GM12878 (cell line): Measurements from ENCODE around the gene SPI1. TPM values are rescaled to one million over a fixed set of nuclear protein-coding genes. Genes with fewer than 3 reads are reported as not detected.

Source experiments
- ATF7 ChIP-seq: fragments of 450-650 bp; IDR thresholded peaks from 2 replicates; pipeline ENCODE4 v1.6.1; 2016; ENCODE audit warnings: low read depth, mild to moderate bottlenecking
- EP300 ChIP-seq, 2 experiments: fragments of 150-350 bp in 1 of 2; IDR thresholded peaks; 2 replicates each; pipeline ENCODE4 v1.6.1; 2011 to 2012; ENCODE audit warnings: low read depth in 2 of 2, low read length in 2 of 2, borderline replicate concordance in 1 of 2, improper control_type of control experiment in 1 of 2, inconsistent platforms in 1 of 2; ENCODE audit not compliant: control insufficient read depth in 1 of 2
- GABPA ChIP-seq: IDR thresholded peaks from 2 replicates; pipeline ENCODE4 v1.6.1; 2014; ENCODE audit warnings: antibody characterized with exemption, low read depth, mild to moderate bottlenecking, inconsistent platforms
- HDAC6 ChIP-seq: fragments of 200-600 bp; sonication (generic); IDR thresholded peaks from one replicate; pipeline ENCODE4 v1.8.0; 2017; ENCODE audit warnings: antibody characterized with exemption; ENCODE audit not compliant: unreplicated experiment
- IKZF2 ChIP-seq, 2 experiments: fragments of 450-650 bp; IDR thresholded peaks; 2 replicates each; pipeline ENCODE4 v1.6.1; 2017; ENCODE audit warnings: mild to moderate bottlenecking in 2 of 2, moderate library complexity in 2 of 2
- IRF4 ChIP-seq: IDR thresholded peaks from 2 replicates; pipeline ENCODE4 v1.6.1; 2011; ENCODE audit warnings: low read depth, low read length
- MEF2A ChIP-seq: IDR thresholded peaks from 2 replicates; pipeline ENCODE4 v1.6.1; 2011; ENCODE audit warnings: low read depth, mild to moderate bottlenecking, low read length, moderate library complexity; ENCODE audit not compliant: insufficient read depth
- MEF2B ChIP-seq: fragments of 450-650 bp; IDR thresholded peaks from 2 replicates; pipeline ENCODE4 v1.6.1; 2018; ENCODE audit warnings: mild to moderate bottlenecking, moderate library complexity; ENCODE audit not compliant: partially characterized antibody, poor library complexity, severe bottlenecking
- MTA2 ChIP-seq: fragments of 450-650 bp; IDR thresholded peaks from 2 replicates; pipeline ENCODE4 v1.6.1; 2016; ENCODE audit warnings: low read depth, mild to moderate bottlenecking, moderate library complexity
- MTA3 ChIP-seq: IDR thresholded peaks from 2 replicates; pipeline ENCODE4 v1.6.1; 2012; ENCODE audit warnings: low read length, inconsistent platforms, borderline replicate concordance
- MXI1 ChIP-seq: fragments of 150-350 bp; IDR thresholded peaks from 2 replicates; pipeline ENCODE4 v1.6.1; 2011; ENCODE audit warnings: low read depth, mild to moderate bottlenecking, inconsistent platforms, low read length, improper control_type of control experiment
- NR2C2 ChIP-seq: IDR thresholded peaks from 2 replicates; pipeline ENCODE4 v1.6.1; 2011; ENCODE audit warnings: borderline replicate concordance, low read depth; ENCODE audit not compliant: control insufficient read depth, insufficient read length
- PAX8 ChIP-seq: fragments of 450-650 bp; IDR thresholded peaks from 2 replicates; pipeline ENCODE4 v1.6.1; 2017; ENCODE audit warnings: mild to moderate bottlenecking, moderate library complexity
- RB1 ChIP-seq: fragments of 450-650 bp; formaldehyde crosslinking; IDR thresholded peaks from 2 replicates; pipeline ENCODE4 v1.6.1; 2017; ENCODE audit warnings: mild to moderate bottlenecking, borderline replicate concordance
- RBBP5 ChIP-seq: fragments of 200-600 bp; sonication (generic); conservative IDR thresholded peaks from 2 replicates; pipeline ENCODE4 v1.6.1; 2016
- RCOR1 ChIP-seq: conservative IDR thresholded peaks from 2 replicates; pipeline ENCODE4 v1.6.1; 2012; ENCODE audit warnings: low read depth, low read length, improper control_type of control experiment
- SIN3A ChIP-seq: IDR thresholded peaks from 2 replicates; pipeline ENCODE4 v1.6.1; 2012; ENCODE audit warnings: low read depth, low read length, improper control_type of control experiment
- SIX5 ChIP-seq: IDR thresholded peaks from 2 replicates; pipeline ENCODE4 v1.6.1; 2011; ENCODE audit warnings: mild to moderate bottlenecking, low read depth, low read length, moderate library complexity; ENCODE audit not compliant: severe bottlenecking
- SMAD1 ChIP-seq: fragments of 450-650 bp; IDR thresholded peaks from 2 replicates; pipeline ENCODE4 v1.6.1; 2018; ENCODE audit warnings: mild to moderate bottlenecking, low read depth; ENCODE audit not compliant: partially characterized antibody
- SREBF1 ChIP-seq: IDR thresholded peaks from 2 replicates; pipeline ENCODE4 v1.6.1; 2012; ENCODE audit warnings: mild to moderate bottlenecking, low read length
- SRF ChIP-seq, 2 experiments: IDR thresholded peaks; 2 replicates each; pipeline ENCODE4 v1.6.1; 2011; ENCODE audit warnings: low read depth in 2 of 2, low read length in 2 of 2, mild to moderate bottlenecking in 1 of 2, moderate library complexity in 1 of 2
- ZSCAN29 ChIP-seq: fragments of 450-650 bp; IDR thresholded peaks from 2 replicates; pipeline ENCODE4 v1.6.1; 2017; ENCODE audit warnings: mild to moderate bottlenecking, moderate library complexity
- polyA plus RNA-seq, 11 experiments: library from polyadenylated mRNA; depleted of rRNA in 4 of 11; unstranded in 6 of 11; stranded (reverse) in 5 of 11; fragments of >200 nt; fragmentation: Nextera tagmentation in 4 of 11; fragmentation: Illumina TruSeq in 1 of 11; extraction: Ambion mirVana in 4 of 11; extraction: Trizol in 1 of 11; gene quantifications; 1 replicate in 1 of 11; 2 replicates in 10 of 11; pipeline versions ENCODE4 v1.2.1 to v1.2.3, GENCODE V29; 2011 to 2016; ENCODE audit warnings: inconsistent platforms in 2 of 11, missing spikeins in 2 of 11, low read depth in 1 of 11
- total RNA-seq, 4 experiments: library from RNA; depleted of rRNA in 3 of 4; stranded (reverse); fragments of >200 nt in 3 of 4; fragmentation: Illumina TruSeq in 1 of 4; extraction: Trizol in 1 of 4; gene quantifications; 2 replicates each; pipeline versions ENCODE4 v1.2.1 to v1.2.3, GENCODE V29; 2013 to 2021
- TF ChIP-seq, protein P1 (sequence below): IDR thresholded peaks from 2 replicates; pipeline ENCODE4 v1.6.1; 2012; ENCODE audit warnings: low read depth, low read length, improper control_type of control experiment
- TF ChIP-seq, protein P2 (sequence below): fragments of 450-650 bp; IDR thresholded peaks from 2 replicates; pipeline ENCODE4 v1.6.1; 2017; ENCODE audit warnings: mild to moderate bottlenecking, low read depth, inconsistent platforms; ENCODE audit not compliant: poor library complexity, severe bottlenecking
- TF ChIP-seq, protein P3 (sequence below): IDR thresholded peaks from 2 replicates; pipeline ENCODE4 v1.6.1; 2011; ENCODE audit warnings: low read depth, mild to moderate bottlenecking, low read length, moderate library complexity, borderline replicate concordance; ENCODE audit errors: extremely low read depth
- TF ChIP-seq, protein P4 (sequence below): fragments of 150-350 bp; IDR thresholded peaks from 2 replicates; pipeline ENCODE4 v1.6.1; 2014; ENCODE audit warnings: mild to moderate bottlenecking, low read depth, low read length

SPI1 gene
- total and polyA plus RNA-seq, 10 of the 15 experiments (the other 5 are each of a cell fraction or from before 2014, with no cell fraction given), result 0.05 to 31.1 (median 9.7) TPM

DNA sequence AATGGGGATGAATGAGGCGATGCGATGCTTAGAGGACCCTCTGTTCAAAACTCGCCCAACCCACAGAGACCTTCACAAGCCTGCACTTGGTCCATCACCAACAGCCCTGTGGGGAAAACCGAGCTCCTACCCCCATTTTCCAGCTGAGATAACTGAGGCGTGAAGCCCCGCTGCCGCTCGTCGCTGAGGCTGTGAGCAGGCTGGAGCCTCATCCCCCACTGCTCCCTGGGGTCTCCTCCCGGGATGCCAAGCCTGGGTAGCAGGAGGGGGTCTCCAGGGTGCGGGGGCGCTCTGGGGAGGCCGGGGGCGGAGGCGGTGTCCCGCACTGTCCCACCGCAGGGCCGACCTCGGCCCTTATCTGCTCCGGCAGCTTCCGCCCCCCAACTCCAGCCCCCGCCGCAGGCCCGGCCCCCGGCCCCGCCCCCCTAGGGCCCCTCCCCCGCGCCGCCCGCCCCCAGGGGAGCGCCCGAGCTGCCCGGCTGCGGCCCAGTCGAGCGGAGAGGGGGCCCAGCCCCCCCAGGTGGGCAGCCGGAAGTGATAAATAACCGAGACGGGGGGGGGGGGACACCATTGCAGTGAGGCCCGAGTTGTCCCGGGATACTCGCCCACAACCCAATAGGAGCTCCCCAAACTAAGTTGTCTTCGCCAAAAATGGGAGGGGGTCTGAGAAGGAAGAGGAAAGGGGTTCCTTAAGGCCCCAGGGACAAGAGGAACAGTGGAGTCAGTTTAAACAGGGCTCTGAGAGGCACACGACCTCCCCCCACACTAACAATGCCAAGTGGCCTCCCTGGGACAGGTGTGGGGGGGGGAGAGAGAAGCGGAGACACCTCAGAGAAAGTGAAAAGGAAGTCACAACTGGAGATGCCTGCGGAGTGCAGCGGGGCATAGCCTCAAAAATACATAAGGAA lies 21.8 kb upstream of the SPI1 start (continued):
- peak; percentile 46; the same call in 1 of the 2 replicates for TF ChIP-seq ATF7
- no peak for TF ChIP-seq RCOR1
- no peak for TF ChIP-seq MXI1
- TF ChIP-seq EP300 (IDR thresholded peaks at IDR 0.05; ENCODE audit: borderline replicate concordance in 1 of 2, control insufficient read depth in 1 of 2, low read depth in 2 of 2, low read length in 2 of 2), result no peak
- TF ChIP-seq, protein P1, sequence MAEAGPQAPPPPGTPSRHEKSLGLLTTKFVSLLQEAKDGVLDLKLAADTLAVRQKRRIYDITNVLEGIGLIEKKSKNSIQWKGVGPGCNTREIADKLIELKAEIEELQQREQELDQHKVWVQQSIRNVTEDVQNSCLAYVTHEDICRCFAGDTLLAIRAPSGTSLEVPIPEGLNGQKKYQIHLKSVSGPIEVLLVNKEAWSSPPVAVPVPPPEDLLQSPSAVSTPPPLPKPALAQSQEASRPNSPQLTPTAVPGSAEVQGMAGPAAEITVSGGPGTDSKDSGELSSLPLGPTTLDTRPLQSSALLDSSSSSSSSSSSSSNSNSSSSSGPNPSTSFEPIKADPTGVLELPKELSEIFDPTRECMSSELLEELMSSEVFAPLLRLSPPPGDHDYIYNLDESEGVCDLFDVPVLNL, result no peak
- TF ChIP-seq MTA3, result no peak
- TF ChIP-seq SIX5, result no peak
- no peak for TF ChIP-seq SIN3A
- TF ChIP-seq SMAD1, result no peak
- TF ChIP-seq PAX8, result no peak
- TF ChIP-seq GABPA, result 0 out of 2 replicates have a peak, but pooled peaks have one; percentile 18
- TF ChIP-seq ZSCAN29, result no peak
- TF ChIP-seq NR2C2, result no peak
- TF ChIP-seq RBBP5, result no peak
- TF ChIP-seq MEF2B, result peak; percentile 63
- TF ChIP-seq SREBF1, result no peak
- no peak for TF ChIP-seq RB1
- no peak for TF ChIP-seq IRF4
- peak; percentile 59 to 66 for TF ChIP-seq IKZF2 (IDR thresholded peaks at IDR 0.05)
- no peak for TF ChIP-seq HDAC6
- TF ChIP-seq, protein P2, sequence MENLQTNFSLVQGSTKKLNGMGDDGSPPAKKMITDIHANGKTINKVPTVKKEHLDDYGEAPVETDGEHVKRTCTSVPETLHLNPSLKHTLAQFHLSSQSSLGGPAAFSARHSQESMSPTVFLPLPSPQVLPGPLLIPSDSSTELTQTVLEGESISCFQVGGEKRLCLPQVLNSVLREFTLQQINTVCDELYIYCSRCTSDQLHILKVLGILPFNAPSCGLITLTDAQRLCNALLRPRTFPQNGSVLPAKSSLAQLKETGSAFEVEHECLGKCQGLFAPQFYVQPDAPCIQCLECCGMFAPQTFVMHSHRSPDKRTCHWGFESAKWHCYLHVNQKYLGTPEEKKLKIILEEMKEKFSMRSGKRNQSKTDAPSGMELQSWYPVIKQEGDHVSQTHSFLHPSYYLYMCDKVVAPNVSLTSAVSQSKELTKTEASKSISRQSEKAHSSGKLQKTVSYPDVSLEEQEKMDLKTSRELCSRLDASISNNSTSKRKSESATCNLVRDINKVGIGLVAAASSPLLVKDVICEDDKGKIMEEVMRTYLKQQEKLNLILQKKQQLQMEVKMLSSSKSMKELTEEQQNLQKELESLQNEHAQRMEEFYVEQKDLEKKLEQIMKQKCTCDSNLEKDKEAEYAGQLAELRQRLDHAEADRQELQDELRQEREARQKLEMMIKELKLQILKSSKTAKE, result peak; percentile 63
- no peak; the same call in 1 of the 2 replicates for TF ChIP-seq MTA2
- TF ChIP-seq, protein P3, sequence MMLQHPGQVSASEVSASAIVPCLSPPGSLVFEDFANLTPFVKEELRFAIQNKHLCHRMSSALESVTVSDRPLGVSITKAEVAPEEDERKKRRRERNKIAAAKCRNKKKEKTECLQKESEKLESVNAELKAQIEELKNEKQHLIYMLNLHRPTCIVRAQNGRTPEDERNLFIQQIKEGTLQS, result no peak
- TF ChIP-seq SRF (IDR thresholded peaks at IDR 0.05; ENCODE audit: low read depth in 2 of 2, low read length in 2 of 2), result peak in 1 of 2 experiments; percentile 18; a peak in 1 of 4 replicates
- TF ChIP-seq, protein P4, sequence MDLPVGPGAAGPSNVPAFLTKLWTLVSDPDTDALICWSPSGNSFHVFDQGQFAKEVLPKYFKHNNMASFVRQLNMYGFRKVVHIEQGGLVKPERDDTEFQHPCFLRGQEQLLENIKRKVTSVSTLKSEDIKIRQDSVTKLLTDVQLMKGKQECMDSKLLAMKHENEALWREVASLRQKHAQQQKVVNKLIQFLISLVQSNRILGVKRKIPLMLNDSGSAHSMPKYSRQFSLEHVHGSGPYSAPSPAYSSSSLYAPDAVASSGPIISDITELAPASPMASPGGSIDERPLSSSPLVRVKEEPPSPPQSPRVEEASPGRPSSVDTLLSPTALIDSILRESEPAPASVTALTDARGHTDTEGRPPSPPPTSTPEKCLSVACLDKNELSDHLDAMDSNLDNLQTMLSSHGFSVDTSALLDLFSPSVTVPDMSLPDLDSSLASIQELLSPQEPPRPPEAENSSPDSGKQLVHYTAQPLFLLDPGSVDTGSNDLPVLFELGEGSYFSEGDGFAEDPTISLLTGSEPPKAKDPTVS, result no peak
- 0 out of 2 replicates have a peak, but pooled peaks have one; percentile 9 for TF ChIP-seq MEF2A
